BJ (cell line): ENCODE measurements around the gene TAX1BP1. TPM values are rescaled to one million over a fixed set of nuclear protein-coding genes. Genes with fewer than 3 reads are reported as not detected.

Source experiments
- CTCF ChIA-PET: fragments of 350-600 bp; formaldehyde crosslinking; extraction: SDS; loops from one replicate; lab custom pipeline; 2021; ENCODE audit warnings: antibody characterized with exemption, inconsistent platforms; lab: Yijun Ruan, JAX
- POLR2A ChIA-PET: fragments of 300-600 bp; sonication (Branson Sonifier 250); formaldehyde crosslinking; extraction: SDS; loops from one replicate; lab custom pipeline; 2021; ENCODE audit warnings: antibody characterized with exemption; lab: Charles Lee
- DNase-seq: peaks from one replicate; pipeline ENCODE4 v3.0.0-alpha.2; 2011; ENCODE audit warnings: low read depth
- H3K27me3 ChIP-seq: 2 replicates; pipeline ENCODE4 v1.6.0; 2011; ENCODE audit warnings: low read length; ENCODE audit not compliant: control insufficient read depth, insufficient read depth
- H3K36me3 ChIP-seq: 2 replicates; pipeline ENCODE4 v1.5.1; 2011; ENCODE audit warnings: low read length; ENCODE audit not compliant: control insufficient read depth, insufficient read depth
- H3K4me3 ChIP-seq: 2 replicates; pipeline ENCODE4 v1.5.1; 2011; ENCODE audit warnings: low read depth, mild to moderate bottlenecking, control low read depth, low read length
- CTCF ChIP-seq: IDR thresholded peaks from 2 replicates; pipeline ENCODE4 v1.5.1; 2011; ENCODE audit warnings: low read depth, mild to moderate bottlenecking, control low read depth, inconsistent platforms, low read length, moderate library complexity; ENCODE audit not compliant: insufficient read depth
- polyA plus RNA-seq: library from polyadenylated mRNA; depleted of rRNA; stranded (reverse); fragments of >200 nt; gene quantifications from 2 replicates; pipeline ENCODE4 v1.2.3, GENCODE V29; 2011

Gene TAX1BP1
- polyA plus RNA-seq, 1 experiment: 93.6 TPM

- no peak for TF ChIP-seq CTCF
- ChIA-PET CTCF (interaction anchor here (0.6 to 1.0 kb wide), 2 partner anchors 81 to 276 kb away, joined by 3 read pairs; no protein-coding TSS in a partner anchor), POLR2A (no interaction called here)
- H3K4me3 ChIP-seq: no peak overlapping the region
- peaks cover 16% of the 10 kb centered on the region for H3K36me3 ChIP-seq
- no peak for DNase-seq
- H3K27me3 ChIP-seq: no peaks in the 10 kb centered on the region
These were observed 96.6 kb downstream of the TAX1BP1 start for GRCh38 chr7:27836536-27836935.

DNA sequence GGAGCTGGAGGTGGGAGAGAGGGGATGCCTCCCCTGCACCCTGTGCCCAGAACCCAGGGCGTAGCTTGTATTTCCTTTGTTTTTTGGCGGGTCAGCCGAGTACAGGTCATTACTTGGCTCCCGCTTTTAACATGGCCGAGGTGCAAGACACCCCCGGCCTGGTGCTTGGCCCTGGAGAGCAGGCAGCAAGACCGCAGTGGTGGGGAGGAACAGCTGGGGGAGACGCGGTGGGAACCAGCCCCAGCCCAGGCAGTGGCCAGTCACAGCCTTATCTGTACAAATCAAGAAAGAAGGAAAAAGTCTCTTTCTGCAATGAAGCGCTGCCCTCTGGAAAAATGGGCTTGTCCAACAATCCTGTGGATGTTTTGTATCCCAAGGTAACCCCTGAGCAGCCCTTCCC lies 99.1 kb downstream of the TAX1BP1 start:
- Histone ChIP-seq H3K36me3 (peaks cover 15% of the 10 kb centered on the region), H3K27me3 (no peaks in the 10 kb centered on the region), H3K4me3 (no peak overlapping the region)
- ChIA-PET CTCF (interaction anchor here (0.6 kb wide), 1 partner anchor 61 kb away, joined by 4 read pairs; no protein-coding TSS in a partner anchor), POLR2A (no interaction called here)
- no peak for TF ChIP-seq CTCF
- DNase-seq: no peak

DNA sequence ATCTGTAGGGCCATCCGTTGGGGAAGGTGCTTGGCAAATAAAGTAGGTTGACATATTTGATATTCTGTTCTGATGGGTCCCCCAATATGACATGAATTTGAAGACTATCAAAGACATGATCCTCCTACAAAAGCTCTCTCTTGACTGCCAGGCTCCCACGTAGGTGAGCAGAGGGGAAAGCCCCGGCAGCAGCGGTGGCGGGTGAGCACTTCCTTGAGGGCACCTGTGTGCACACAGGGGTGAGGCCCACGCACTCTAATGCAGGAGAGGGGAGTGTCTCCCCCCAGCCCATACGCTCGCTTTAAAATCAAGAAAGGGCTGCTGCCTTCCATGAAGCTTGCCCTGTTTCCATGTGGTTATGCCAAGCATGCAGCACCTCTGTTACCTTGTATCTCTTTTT lies 100.4 kb downstream of the TAX1BP1 start:
- TF ChIP-seq CTCF: no peak
- CTCF ChIA-PET: no interaction called here

DNA sequence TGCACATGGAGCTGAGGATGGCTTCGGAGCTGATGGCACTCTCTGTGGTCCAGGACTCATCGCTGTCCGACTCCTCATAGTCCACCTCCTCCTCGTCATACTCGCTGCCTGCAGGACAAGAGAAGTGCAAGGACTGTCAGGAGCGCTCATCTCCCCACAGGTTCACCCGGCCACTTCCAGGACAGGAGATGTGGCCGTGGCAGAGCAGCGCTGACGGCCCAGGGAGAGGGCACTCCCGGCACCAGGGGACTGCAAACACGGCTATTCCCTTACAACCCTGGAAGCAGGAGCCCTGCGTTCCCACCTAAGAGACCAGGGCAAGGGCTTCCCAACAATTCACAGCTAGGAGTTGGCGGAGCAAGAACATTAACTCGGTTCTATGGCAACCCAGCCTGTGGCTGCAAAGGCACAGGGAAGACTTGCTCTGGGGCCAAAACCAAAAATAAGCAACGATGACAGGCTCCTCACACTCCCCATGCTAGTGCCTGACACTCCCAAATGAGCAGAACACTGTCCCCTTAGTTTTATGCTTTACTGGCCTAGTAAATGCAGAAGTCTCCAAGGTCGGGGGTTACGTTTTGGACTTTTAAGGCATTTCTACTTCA lies 100.9 kb downstream of the TAX1BP1 start:
- no peak for DNase-seq
- TF ChIP-seq CTCF: no peak
- POLR2A ChIA-PET: no interaction called here
- Histone ChIP-seq H3K4me3 (no peak overlapping the region), H3K36me3 (peaks cover 12% of the 10 kb centered on the region), H3K27me3 (no peaks in the 10 kb centered on the region)
- CTCF ChIA-PET: no interaction called here

More for the DNA sequence above, 100.4 kb downstream of the TAX1BP1 start:
- H3K27me3 ChIP-seq: no peaks in the 10 kb centered on the region
- POLR2A ChIA-PET: no interaction called here
- DNase-seq: no peak
- no peak overlapping the region for H3K4me3 ChIP-seq
- peaks cover 12% of the 10 kb centered on the region for H3K36me3 ChIP-seq

DNA sequence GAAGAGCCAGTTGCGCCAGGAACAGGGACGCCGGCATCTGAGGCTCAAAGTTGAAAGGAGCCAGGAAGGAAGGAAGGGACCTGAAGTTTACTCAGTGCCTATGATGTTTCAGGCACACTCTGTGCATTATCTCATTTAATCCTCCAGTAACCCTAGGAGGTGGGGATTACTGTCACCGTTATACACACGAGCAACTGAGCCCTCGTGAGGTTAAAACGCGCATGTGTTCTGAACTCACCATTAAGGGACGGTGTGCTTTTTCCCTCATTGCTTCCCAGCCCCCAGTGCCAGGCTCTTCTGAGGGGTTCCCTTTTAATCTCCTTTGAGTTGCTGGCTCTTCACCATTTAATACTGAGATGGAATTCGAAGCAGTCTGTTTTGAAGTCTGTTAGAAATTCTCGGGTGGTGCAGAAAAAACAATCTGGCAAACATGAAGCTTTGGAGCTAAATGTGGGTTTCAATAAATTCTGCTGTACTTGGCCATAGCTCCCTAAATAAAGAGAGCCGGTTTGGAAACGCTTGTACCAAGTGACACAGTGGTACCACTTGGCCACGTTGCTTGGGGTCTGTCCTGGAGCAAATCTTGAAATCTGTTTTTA lies 102.2 kb downstream of the TAX1BP1 start:
- no peak for TF ChIP-seq CTCF
- CTCF ChIA-PET: interaction anchor here (1.1 kb wide), 1 partner anchor 9 kb away, joined by 4 read pairs; no protein-coding TSS in a partner anchor
- Histone ChIP-seq H3K36me3 (peaks cover 12% of the 10 kb centered on the region), H3K4me3 (no peak overlapping the region), H3K27me3 (no peaks in the 10 kb centered on the region)
- no peak for DNase-seq
- POLR2A ChIA-PET: no interaction called here
